C4-2B (cell line): ENCODE results near the gene EPN3.

Experiments
- H3K27ac ChIP-seq: fragments of 450-650 bp; 2 replicates; pipeline ENCODE4 v1.5.1; 2017
- CTCF ChIP-seq: fragments of 450-650 bp; conservative IDR thresholded peaks from 2 replicates; pipeline ENCODE4 v1.5.1; 2017; ENCODE audit warnings: mild to moderate bottlenecking
- ZFX ChIP-seq: fragments of 450-650 bp; IDR thresholded peaks from 2 replicates; pipeline ENCODE4 v1.6.1; 2017

The EPN3 gene

GRCh38 chr17:50579399-50579798 is 46.9 kb downstream of the EPN3 start:
- no peak for TF ChIP-seq ZFX
- TF ChIP-seq CTCF, result no peak
- H3K27ac ChIP-seq, result no peak overlapping the region

GRCh38 chr17:50580646-50581045 is 48.1 kb downstream of the EPN3 start:
- no peak overlapping the region for H3K27ac ChIP-seq
- TF ChIP-seq CTCF, result no peak
- no peak for TF ChIP-seq ZFX

- TF ChIP-seq CTCF, result no peak
- no peak for TF ChIP-seq ZFX
These were observed 48.8 kb downstream of the EPN3 start for GRCh38 chr17:50581316-50581715.

GRCh38 chr17:50582741-50583140 is 50.2 kb downstream of the EPN3 start:
- no peak for TF ChIP-seq ZFX
- no peak for TF ChIP-seq CTCF
- H3K27ac ChIP-seq, result no peak overlapping the region

More at GRCh38 chr17:50581316-50581715, 48.8 kb downstream of the EPN3 start:
- no peak overlapping the region for H3K27ac ChIP-seq

- TF ChIP-seq CTCF, result no peak
- no peak for TF ChIP-seq ZFX
- H3K27ac ChIP-seq, result no peak overlapping the region
These were observed 51.1 kb downstream of the EPN3 start for GRCh38 chr17:50583641-50584040.

GRCh38 chr17:50584116-50584515 is 51.6 kb downstream of the EPN3 start:
- H3K27ac ChIP-seq, result no peak overlapping the region
- no peak for TF ChIP-seq CTCF

GRCh38 chr17:50584749-50585148 is 52.2 kb downstream of the EPN3 start:
- TF ChIP-seq CTCF (no peak), ZFX (no peak)
- H3K27ac ChIP-seq, result no peak overlapping the region
